ENCODE data around the gene DHRS4L2.

GRCh38 chr14:23939607-23940326, 49.0 kb upstream of the DHRS4L2 start:
- TF ChIP-seq CTCF (IDR thresholded peaks at IDR 0.05), result no peak
- no peak for TF ChIP-seq ZFX (IDR thresholded peaks at IDR 0.05; ENCODE audit: borderline replicate concordance)
